Coronary artery (tissue), 2 donors: ENCODE data around the gene SLC6A11.

ENCODE experiments used
- DNase-seq: peaks from one replicate; pipeline ENCODE4 v3.0.0-alpha.2; 2017; ENCODE audit warnings: low spot score
- H3K27ac ChIP-seq, 2 donors: fragments of 200-600 bp; sonication (generic); one replicate each; pipeline ENCODE4 v1.5.1; 2016 to 2019
- H3K4me3 ChIP-seq: fragments of 200-600 bp; sonication (generic); 2 replicates; pipeline ENCODE4 v1.5.1; 2016; ENCODE audit warnings: mild to moderate bottlenecking, moderate library complexity
- CTCF ChIP-seq: fragments of 200-600 bp; sonication (generic); IDR thresholded peaks from one replicate; pipeline ENCODE4 v1.5.1; 2019; ENCODE audit warnings: antibody characterized with exemption

SLC6A11 gene

GRCh38 chr3:10869460-10869859 lies 53.4 kb downstream of the SLC6A11 start:
- TF ChIP-seq CTCF = no peak
- Histone ChIP-seq H3K27ac (no peak overlapping the region), H3K4me3 (no peak overlapping the region)
- no peak for DNase-seq

GRCh38 chr3:10870296-10870695 lies 54.3 kb downstream of the SLC6A11 start:
- Histone ChIP-seq H3K4me3 (no peak overlapping the region), H3K27ac (no peak overlapping the region)
- no peak for DNase-seq
- no peak for TF ChIP-seq CTCF

- Histone ChIP-seq H3K27ac (no peak overlapping the region), H3K4me3 (no peak overlapping the region)
- no peak for DNase-seq
- TF ChIP-seq CTCF = no peak
Measured at GRCh38 chr3:10873415-10873814, 57.4 kb downstream of the SLC6A11 start.

- Histone ChIP-seq H3K4me3 (no peak overlapping the region), H3K27ac (no peak overlapping the region)
- TF ChIP-seq CTCF = no peak
- no peak for DNase-seq
Measured at GRCh38 chr3:10875914-10876313, 59.9 kb downstream of the SLC6A11 start.

GRCh38 chr3:10876661-10877060 lies 60.6 kb downstream of the SLC6A11 start:
- Histone ChIP-seq H3K27ac (no peak overlapping the region), H3K4me3 (no peak overlapping the region)
- TF ChIP-seq CTCF = no peak
- DNase-seq = no peak

- no peak overlapping the region for H3K27ac ChIP-seq
- DNase-seq = no peak
- H3K4me3 ChIP-seq = no peak overlapping the region
- TF ChIP-seq CTCF = no peak
Measured at GRCh38 chr3:10882851-10883250, 66.8 kb downstream of the SLC6A11 start.

- TF ChIP-seq CTCF = no peak
- Histone ChIP-seq H3K27ac (no peak overlapping the region), H3K4me3 (no peak overlapping the region)
- DNase-seq = no peak
Measured at GRCh38 chr3:10883478-10884234, 67.6 kb downstream of the SLC6A11 start.
